Glutamatergic neuron (in vitro differentiated cells): Measurements from ENCODE around the gene SMOC2. TPM values are rescaled to one million over a fixed set of nuclear protein-coding genes. Genes with fewer than 3 reads are reported as not detected.

Source experiments
- DNase-seq: peaks from one replicate; pipeline ENCODE4 v3.0.0; 2022
- H3K27ac Mint-ChIP-seq: one replicate; pipeline ENCODE4 v1.8.0; 2020; ENCODE audit warnings: mild to moderate bottlenecking, mixed read lengths, inconsistent platforms; ENCODE audit not compliant: unreplicated experiment
- H3K27me3 Mint-ChIP-seq: one replicate; pipeline ENCODE4 v1.8.0; 2020; ENCODE audit warnings: mild to moderate bottlenecking, moderate library complexity, mixed read lengths, inconsistent platforms; ENCODE audit not compliant: unreplicated experiment
- H3K36me3 Mint-ChIP-seq: one replicate; pipeline ENCODE4 v1.8.0; 2020; ENCODE audit warnings: mild to moderate bottlenecking, mixed read lengths, inconsistent platforms; ENCODE audit not compliant: unreplicated experiment
- H3K4me1 Mint-ChIP-seq: one replicate; pipeline ENCODE4 v1.8.0; 2020; ENCODE audit warnings: mild to moderate bottlenecking, low read depth, mixed read lengths, inconsistent platforms; ENCODE audit not compliant: unreplicated experiment
- H3K4me3 Mint-ChIP-seq: one replicate; pipeline ENCODE4 v1.8.0; 2020; ENCODE audit warnings: mild to moderate bottlenecking, mixed read lengths, inconsistent platforms; ENCODE audit not compliant: unreplicated experiment
- H3K9me3 Mint-ChIP-seq: one replicate; pipeline ENCODE4 v1.8.0; 2020; ENCODE audit warnings: mild to moderate bottlenecking, moderate library complexity, mixed read lengths, inconsistent platforms; ENCODE audit not compliant: unreplicated experiment
- total RNA-seq: library from RNA; stranded (reverse); fragmentation: NEBNext Ultra II Directional; extraction: Animal tissue kit (Norgen Biotek cat#: 25700); gene quantifications from one replicate; pipeline ENCODE4 v1.2.1, GENCODE V29; 2021; ENCODE audit not compliant: unreplicated experiment
- TF ChIP-seq, protein P1 (sequence below): fragments of 200-600 bp; sonication (generic); IDR thresholded peaks from one replicate; pipeline ENCODE4 v1.5.0; 2021; ENCODE audit not compliant: partially characterized antibody, unreplicated experiment

Gene SMOC2
- total RNA-seq, 1 donor from 2014 or later = 0.44 TPM

DNA sequence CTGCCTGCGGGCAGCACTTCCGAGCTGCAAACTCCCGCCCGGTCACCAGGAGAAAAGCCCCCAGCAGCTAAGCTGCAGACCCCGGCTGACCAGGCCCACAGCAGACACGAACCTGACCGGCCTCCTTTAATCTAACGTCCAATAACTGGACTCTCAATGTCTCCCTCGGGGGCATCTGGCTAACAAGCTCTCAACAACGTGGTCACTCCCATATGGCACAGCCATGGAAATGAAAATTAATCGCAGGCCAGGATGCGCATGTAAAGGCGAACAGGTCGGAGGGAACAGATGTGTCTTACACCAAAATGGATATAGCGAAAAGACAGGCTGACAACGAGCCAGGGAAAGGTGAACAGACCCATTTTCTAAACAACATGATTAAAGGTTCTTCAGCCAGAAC is 44.4 kb upstream of the SMOC2 start:
- Mint-ChIP-seq H3K4me1 (peaks cover 18% of the 10 kb centered on the region), H3K9me3 (peaks cover 15% of the 10 kb centered on the region), H3K27ac (peak overlapping the region; percentile 62), H3K4me3 (peak overlapping the region; percentile 50), H3K36me3 (peaks cover 28% of the 10 kb centered on the region), H3K27me3 (peaks cover 2% of the 10 kb centered on the region)
- no peak for DNase-seq
- TF ChIP-seq, protein P1, sequence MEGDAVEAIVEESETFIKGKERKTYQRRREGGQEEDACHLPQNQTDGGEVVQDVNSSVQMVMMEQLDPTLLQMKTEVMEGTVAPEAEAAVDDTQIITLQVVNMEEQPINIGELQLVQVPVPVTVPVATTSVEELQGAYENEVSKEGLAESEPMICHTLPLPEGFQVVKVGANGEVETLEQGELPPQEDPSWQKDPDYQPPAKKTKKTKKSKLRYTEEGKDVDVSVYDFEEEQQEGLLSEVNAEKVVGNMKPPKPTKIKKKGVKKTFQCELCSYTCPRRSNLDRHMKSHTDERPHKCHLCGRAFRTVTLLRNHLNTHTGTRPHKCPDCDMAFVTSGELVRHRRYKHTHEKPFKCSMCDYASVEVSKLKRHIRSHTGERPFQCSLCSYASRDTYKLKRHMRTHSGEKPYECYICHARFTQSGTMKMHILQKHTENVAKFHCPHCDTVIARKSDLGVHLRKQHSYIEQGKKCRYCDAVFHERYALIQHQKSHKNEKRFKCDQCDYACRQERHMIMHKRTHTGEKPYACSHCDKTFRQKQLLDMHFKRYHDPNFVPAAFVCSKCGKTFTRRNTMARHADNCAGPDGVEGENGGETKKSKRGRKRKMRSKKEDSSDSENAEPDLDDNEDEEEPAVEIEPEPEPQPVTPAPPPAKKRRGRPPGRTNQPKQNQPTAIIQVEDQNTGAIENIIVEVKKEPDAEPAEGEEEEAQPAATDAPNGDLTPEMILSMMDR = no peak

DNA sequence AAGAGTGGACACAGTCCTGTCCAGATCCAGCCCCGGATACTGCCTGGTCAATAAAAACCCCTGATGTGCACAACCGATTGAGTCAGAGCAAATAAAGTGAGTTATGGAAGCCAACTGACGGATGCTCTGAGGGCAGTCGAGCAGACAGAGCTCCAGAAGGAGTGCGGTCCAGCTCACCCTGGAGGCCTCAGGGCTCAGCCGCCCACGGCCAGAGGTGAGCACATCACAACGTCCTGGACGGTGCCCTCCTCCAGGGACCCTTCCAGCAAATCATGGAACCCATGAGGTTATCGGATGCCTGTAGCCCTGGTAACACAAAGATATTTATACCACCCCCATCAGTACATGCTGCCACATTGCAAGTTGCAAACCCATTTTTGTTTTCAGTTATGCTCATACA is 44.0 kb upstream of the SMOC2 start:
- H3K4me1 Mint-ChIP-seq = peaks cover 18% of the 10 kb centered on the region
- DNase-seq = no peak
- TF ChIP-seq, protein P1 = no peak
- peaks cover 15% of the 10 kb centered on the region for H3K9me3 Mint-ChIP-seq
- no peak overlapping the region for H3K4me3 Mint-ChIP-seq
- H3K27me3 Mint-ChIP-seq = peaks cover 2% of the 10 kb centered on the region
- H3K27ac Mint-ChIP-seq = peak overlapping the region; percentile 62
- H3K36me3 Mint-ChIP-seq = peaks cover 31% of the 10 kb centered on the region

DNA sequence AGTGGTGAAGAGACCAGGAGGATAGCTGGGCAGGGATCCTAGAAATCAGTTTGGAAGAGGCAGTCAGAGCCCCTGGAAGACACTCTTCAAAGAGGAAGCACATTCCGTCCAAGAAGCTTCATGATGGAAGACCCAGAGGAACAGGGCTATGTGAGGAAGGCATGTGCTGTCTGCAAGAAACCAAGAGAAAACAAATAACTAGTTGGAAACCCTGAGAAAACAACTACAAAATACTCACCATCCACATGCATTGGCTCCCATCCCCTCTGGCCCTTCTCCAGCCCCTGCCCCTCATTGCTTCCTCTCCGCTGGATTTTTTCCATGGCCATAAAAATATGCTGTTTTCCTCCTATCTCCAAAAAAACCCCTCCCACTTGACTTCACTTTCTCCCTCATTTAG is 40.9 kb upstream of the SMOC2 start:
- Mint-ChIP-seq H3K27me3 (peaks cover 2% of the 10 kb centered on the region), H3K4me1 (peaks cover 21% of the 10 kb centered on the region), H3K36me3 (peaks cover 32% of the 10 kb centered on the region), H3K27ac (no peak overlapping the region), H3K9me3 (peaks cover 13% of the 10 kb centered on the region), H3K4me3 (no peak overlapping the region)
- TF ChIP-seq, protein P1 = no peak
- DNase-seq = no peak

DNA sequence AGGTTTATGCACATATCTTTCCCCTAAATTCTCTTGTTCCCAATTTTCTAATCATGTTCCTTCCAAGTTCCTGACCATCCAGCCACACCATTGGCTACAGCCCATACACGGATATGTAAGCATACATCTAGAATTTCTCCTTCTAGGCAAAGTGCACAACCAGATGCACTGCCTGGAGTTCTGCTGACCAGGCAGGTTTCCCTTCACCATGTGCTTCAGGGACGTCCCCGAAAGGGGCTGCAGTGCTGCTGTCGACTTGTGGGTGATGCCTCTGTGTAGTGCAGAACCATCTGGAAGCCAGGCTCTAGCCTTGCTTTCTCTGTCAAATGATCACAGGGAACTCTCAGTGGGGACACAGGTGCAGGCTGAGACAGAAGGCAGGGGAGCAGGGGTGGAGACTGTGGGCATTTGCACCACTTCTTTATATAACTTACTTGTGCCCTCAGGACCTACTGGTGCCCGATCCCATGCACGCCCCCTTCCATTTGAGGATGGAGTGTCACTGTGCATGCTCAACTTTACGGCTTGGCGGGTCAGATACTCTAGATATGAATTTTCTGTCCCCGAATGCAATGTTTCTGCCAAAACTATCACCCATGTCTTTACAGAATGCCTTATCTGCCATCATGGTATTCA is 37.5 kb upstream of the SMOC2 start:
- TF ChIP-seq, protein P1 = no peak
- DNase-seq = no peak
- H3K27me3 Mint-ChIP-seq = peaks cover 2% of the 10 kb centered on the region

DNA sequence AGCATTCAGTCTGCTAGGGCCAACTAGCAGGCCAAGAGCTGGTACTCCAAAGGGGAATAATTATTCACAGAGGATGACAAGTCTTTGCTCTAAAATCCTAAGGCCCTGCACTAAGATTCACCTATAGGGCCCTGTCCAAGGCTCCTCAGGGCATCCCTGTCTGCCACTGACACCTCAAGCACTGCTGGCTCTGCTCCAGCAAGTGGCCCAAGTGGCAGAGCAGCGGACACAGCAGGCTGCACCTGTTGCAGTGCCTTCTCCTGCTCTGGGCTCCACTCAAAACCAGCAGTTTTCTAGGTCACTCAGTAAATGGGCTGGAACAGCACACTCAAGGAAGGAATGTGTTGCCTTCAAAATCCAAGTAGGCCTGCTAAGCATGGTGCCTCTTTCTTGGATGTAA is 36.4 kb upstream of the SMOC2 start:
- Mint-ChIP-seq H3K4me3 (no peak overlapping the region), H3K9me3 (peaks cover 2% of the 10 kb centered on the region), H3K4me1 (peaks cover 4% of the 10 kb centered on the region), H3K27ac (no peak overlapping the region), H3K27me3 (peaks cover 2% of the 10 kb centered on the region), H3K36me3 (peaks cover 22% of the 10 kb centered on the region)
- TF ChIP-seq, protein P1 = no peak
- DNase-seq = no peak

More for the DNA sequence above, 37.5 kb upstream of the SMOC2 start:
- Mint-ChIP-seq H3K9me3 (peaks cover 2% of the 10 kb centered on the region), H3K4me1 (peaks cover 4% of the 10 kb centered on the region), H3K27ac (no peak overlapping the region), H3K4me3 (no peak overlapping the region), H3K36me3 (peaks cover 31% of the 10 kb centered on the region)
